Measurements from ENCODE around the gene SLC7A9.

GRCh38 chr19:32798201-32798600 lies 71.4 kb downstream of the SLC7A9 start:
- TF ChIP-seq, protein P1, sequence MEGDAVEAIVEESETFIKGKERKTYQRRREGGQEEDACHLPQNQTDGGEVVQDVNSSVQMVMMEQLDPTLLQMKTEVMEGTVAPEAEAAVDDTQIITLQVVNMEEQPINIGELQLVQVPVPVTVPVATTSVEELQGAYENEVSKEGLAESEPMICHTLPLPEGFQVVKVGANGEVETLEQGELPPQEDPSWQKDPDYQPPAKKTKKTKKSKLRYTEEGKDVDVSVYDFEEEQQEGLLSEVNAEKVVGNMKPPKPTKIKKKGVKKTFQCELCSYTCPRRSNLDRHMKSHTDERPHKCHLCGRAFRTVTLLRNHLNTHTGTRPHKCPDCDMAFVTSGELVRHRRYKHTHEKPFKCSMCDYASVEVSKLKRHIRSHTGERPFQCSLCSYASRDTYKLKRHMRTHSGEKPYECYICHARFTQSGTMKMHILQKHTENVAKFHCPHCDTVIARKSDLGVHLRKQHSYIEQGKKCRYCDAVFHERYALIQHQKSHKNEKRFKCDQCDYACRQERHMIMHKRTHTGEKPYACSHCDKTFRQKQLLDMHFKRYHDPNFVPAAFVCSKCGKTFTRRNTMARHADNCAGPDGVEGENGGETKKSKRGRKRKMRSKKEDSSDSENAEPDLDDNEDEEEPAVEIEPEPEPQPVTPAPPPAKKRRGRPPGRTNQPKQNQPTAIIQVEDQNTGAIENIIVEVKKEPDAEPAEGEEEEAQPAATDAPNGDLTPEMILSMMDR (IDR thresholded peaks at IDR 0.05) = no peak
- TF ChIP-seq POLR2A (IDR thresholded peaks at IDR 0.05) = no peak
